HG02840 (cell line): ENCODE measurements around the gene C1R.
A peak's percentile ranks its signal among the peaks of the same experiment; 100 is the strongest.
"Not testable (repeated sequence)": the region's sequence is repeated elsewhere in the genome, so short reads cannot be mapped to it uniquely, and the experiment has no call there.

Source experiments
- ATAC-seq: cut with Tn5 transposase; IDR thresholded peaks from one replicate; pipeline ENCODE4 v1.9.1; 2021; ENCODE audit warnings: mild to moderate bottlenecking, moderate library complexity, moderate number of reproducible peaks; ENCODE audit not compliant: unreplicated experiment, low FRiP score

Gene C1R

GRCh38 chr12:7121324-7121723 is 29.1 kb upstream of the C1R start:
- ATAC-seq, result no peak

GRCh38 chr12:7120166-7120565 is 27.9 kb upstream of the C1R start:
- ATAC-seq, result no peak

GRCh38 chr12:7118881-7119280 is 26.6 kb upstream of the C1R start:
- ATAC-seq, result no peak

- no peak for ATAC-seq
Observed at GRCh38 chr12:7117670-7118069, 25.4 kb upstream of the C1R start.

- no peak for ATAC-seq
Observed at GRCh38 chr12:7116916-7117315, 24.7 kb upstream of the C1R start.

GRCh38 chr12:7116196-7116595 is 24.0 kb upstream of the C1R start:
- no peak for ATAC-seq

- ATAC-seq, result no peak
Observed at GRCh38 chr12:7114851-7115250, 22.6 kb upstream of the C1R start.

GRCh38 chr12:7114008-7114407 is 21.8 kb upstream of the C1R start:
- no peak for ATAC-seq

- no peak for ATAC-seq
Observed at GRCh38 chr12:7113389-7113871, 21.2 kb upstream of the C1R start.

- ATAC-seq, result no peak
Observed at GRCh38 chr12:7112041-7112440, 19.8 kb upstream of the C1R start.

- no peak for ATAC-seq
Observed at GRCh38 chr12:7110661-7111060, 18.4 kb upstream of the C1R start.

GRCh38 chr12:7109572-7109920 is 17.3 kb upstream of the C1R start:
- no peak for ATAC-seq

GRCh38 chr12:7108796-7109571 is 16.7 kb upstream of the C1R start, which contains the start of gene C1RL:
C1RL (minus strand) TSS chr12:7109214; CDS start chr12:7109180, 34 bp downstream.
- ATAC-seq, result no peak

GRCh38 chr12:7108003-7108795 is 16.0 kb upstream of the C1R start:
- peak; percentile 79 for ATAC-seq

- ATAC-seq, result no peak
Observed at GRCh38 chr12:7107636-7108002, 15.4 kb upstream of the C1R start.

- not testable (repeated sequence) for ATAC-seq
Observed at GRCh38 chr12:7107181-7107580, 14.9 kb upstream of the C1R start.

- ATAC-seq, result no peak
Observed at GRCh38 chr12:7106082-7106481, 13.8 kb upstream of the C1R start.

- ATAC-seq, result no peak
Observed at GRCh38 chr12:7103837-7104584, 11.8 kb upstream of the C1R start.

GRCh38 chr12:7102582-7102981 is 10.3 kb upstream of the C1R start:
- no peak for ATAC-seq

GRCh38 chr12:7101694-7102131 is 9.5 kb upstream of the C1R start:
- no peak for ATAC-seq
